ENCODE data around the gene SLC5A10.

Gene SLC5A10

GRCh38 chr17:18981642-18982424 is 29.9 kb downstream of the SLC5A10 start:
- no peak for DNase-seq (ENCODE audit: low read depth in 1 of 2, low spot score in 1 of 2)

DNA sequence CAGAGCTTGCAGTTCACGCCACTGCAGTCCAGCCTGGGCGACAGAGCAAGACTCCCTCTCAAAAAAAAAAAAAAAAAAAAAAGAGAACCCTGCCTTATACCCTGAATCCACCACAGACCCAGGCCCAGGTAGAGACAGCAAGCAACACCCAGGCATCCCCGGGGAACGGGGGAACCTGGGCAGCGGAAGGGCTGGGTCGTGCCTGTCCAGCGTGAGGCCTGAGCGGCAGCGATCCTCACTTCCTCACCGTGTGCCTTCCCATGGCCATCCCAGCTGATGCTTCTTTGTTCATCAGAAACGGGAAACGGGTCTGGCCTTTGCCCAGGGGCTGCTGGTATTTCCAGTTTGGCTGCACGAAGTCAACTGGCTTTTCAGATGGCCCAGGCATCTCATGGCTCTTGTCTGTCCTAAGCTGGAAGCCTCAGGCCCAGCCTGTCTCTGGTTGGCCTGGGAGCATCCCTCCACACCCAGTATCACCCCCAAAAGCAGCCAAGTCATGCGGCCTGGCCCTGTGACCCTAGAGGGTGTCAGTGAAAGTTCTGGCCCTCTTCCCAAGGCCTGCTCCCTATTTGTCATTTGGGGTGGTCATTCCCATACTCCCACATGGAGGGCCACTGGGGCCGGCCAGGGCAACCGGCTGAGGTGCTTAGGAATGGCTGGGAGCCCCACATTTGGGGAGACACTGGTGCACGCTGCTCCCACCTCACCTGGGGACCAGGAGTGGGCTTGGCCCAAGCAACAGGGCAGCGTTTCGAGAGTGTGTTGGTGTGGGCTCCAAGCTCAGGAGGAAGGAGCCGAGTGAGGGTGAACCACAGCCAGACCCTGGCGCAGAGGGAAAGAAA is 32.5 kb downstream of the SLC5A10 start:
- DNase-seq (ENCODE audit: low read depth in 1 of 2, low spot score in 1 of 2), result no peak

- no peak for DNase-seq (ENCODE audit: low read depth in 1 of 2, low spot score in 1 of 2)
Measured at GRCh38 chr17:18985475-18985874, 33.5 kb downstream of the SLC5A10 start.

DNA sequence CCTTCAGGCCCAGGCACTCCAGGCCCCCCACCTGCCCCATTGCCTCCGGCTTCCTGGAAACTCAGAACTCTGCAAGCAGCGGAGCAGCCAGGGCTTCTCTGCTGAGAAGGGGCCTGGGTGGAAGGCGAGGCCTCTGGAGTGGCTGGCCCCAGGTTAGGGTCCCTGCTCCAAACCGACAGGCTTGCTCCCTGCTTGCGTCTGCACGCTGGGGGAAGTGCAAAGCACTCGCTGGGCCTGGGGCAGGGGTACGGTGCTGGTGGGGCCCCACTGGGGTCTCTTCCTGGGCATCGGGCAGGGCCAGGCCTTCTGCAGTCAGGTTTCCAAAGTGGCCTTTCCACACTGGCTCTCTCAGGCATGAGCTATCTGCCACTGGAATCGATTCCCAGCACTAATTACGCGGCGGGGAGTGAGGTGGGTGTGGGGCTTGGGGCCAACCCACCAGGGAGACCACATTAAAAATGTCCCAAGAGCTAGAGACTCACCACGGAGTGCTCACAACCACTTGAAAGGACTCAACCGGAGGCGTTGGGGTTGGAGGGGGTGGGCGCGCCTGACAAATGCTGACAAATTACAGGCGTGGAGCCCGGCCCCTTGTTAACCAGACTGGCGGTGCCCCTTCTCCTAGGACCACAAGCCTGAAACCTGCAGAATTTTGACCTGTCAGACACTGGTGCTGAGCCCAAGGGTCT is 34.7 kb downstream of the SLC5A10 start:
- DNase-seq (ENCODE audit: low read depth in 1 of 2, low spot score in 1 of 2), result no peak

DNA sequence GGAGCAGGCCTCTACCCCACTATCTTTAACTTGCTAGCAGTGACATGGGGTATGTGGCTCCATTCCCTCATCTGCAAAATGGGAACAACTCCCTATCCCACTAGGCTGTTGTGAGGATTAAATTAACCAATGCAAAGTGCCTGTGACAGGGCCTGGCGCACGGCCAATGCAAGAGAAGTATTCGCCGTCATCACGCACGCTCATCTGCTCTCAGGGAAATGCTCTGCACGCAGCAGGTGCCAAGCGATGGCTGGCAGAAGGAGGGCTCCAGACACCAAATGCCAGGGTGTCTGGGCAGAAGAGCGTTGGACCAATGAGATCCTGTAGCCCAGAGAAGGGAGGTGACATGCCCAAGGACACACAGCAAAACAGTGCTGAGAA is 35.3 kb downstream of the SLC5A10 start:
- DNase-seq (ENCODE audit: low read depth in 1 of 2, low spot score in 1 of 2), result no peak

GRCh38 chr17:18987862-18988545 is 36.0 kb downstream of the SLC5A10 start:
- no peak for DNase-seq (ENCODE audit: low read depth in 1 of 2, low spot score in 1 of 2)

GRCh38 chr17:18988546-18989173 is 36.7 kb downstream of the SLC5A10 start:
- no peak for DNase-seq (ENCODE audit: low read depth in 1 of 2, low spot score in 1 of 2)

DNA sequence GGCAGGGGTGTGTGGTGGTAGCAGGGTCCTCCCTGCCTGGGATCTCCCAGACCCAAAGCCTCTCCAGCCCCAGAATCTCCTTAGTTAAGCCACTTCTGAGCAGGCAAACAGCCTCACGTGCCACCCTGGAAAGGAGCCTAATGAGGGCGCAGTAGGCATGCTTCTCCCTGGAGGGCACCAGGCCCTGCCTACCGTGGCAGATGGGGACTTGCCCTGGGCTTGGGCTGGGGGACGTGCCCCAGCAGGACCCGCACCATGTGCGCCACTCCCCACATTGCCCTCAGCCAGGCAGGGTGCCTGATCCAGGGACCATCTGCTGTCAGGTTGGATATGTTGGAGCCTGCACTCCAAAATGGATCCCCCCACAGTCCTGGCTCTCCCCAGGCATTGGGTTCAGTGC is 38.4 kb downstream of the SLC5A10 start:
- no peak for DNase-seq (ENCODE audit: low read depth in 1 of 2, low spot score in 1 of 2)

- DNase-seq (ENCODE audit: low read depth in 1 of 2, low spot score in 1 of 2), result no peak
Measured at GRCh38 chr17:18991531-18992315, 39.8 kb downstream of the SLC5A10 start.

DNA sequence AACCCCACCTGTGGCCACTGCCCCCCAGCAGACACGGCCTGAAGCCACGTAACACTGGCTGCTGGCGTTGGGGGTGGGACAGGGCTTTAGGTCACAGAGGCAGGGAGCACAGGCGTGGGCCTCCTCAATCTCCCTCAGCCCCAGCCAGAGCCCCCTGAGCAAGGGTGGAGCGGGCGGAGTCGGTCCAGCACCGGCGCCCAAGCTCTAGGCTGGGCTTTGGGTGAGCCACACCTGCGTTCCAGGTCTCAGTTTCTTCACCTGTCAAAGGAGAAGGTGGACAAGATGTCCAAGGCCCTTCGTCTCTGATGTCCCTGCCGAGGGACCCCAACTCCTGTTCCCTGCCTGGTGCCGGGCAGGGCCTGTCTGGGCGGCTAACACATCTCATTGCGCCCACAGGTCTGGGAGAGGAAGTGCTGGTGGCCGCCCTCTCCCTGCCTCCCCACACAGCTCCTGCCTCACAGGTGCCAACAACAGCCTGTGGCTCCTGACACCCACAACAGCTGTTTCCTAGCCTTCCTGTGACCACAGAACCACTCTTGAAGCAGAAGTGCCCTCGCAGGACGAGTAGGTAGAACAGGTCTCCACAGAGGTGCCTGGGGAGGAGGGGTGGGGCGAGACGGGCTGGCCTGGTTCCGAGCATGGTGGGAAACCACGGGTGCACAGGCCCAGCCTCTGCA is 40.6 kb downstream of the SLC5A10 start:
- DNase-seq (ENCODE audit: low read depth in 1 of 2, low spot score in 1 of 2), result no peak

DNA sequence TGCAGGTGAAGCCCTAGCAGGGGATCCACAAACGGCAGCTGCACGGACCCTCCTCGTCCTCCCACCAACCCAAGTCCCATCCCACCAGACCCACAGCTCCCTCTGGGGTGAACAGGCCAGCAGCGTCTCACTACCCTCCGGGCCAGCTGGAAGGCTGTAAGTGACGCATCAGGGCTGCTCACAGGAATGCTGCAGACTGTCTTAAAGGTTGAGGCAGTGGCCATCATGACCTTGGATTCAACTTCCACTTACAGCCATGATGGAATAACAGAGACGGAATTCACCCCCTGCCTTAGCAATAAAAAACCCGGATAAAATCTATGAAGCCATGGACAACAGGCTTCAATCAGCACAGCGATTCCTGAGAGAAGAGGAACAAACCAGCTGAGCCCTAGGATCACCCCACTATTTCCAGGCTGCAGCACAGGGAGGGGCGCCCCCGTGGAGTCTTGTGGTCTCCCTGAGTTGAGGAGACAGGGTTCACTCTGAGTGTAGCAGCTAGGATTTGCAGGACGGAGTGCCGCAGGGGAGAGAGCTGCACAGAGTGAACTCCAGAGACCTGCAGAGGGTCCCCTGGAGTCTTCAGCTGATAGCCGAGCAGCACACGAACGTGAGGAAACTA is 42.1 kb downstream of the SLC5A10 start:
- no peak for DNase-seq (ENCODE audit: low read depth in 1 of 2, low spot score in 1 of 2)

GRCh38 chr17:18994631-18995030 is 42.7 kb downstream of the SLC5A10 start:
- no peak for DNase-seq (ENCODE audit: low read depth in 1 of 2, low spot score in 1 of 2)

GRCh38 chr17:18995220-18995619 is 43.3 kb downstream of the SLC5A10 start:
- DNase-seq (ENCODE audit: low read depth in 1 of 2, low spot score in 1 of 2), result no peak

DNA sequence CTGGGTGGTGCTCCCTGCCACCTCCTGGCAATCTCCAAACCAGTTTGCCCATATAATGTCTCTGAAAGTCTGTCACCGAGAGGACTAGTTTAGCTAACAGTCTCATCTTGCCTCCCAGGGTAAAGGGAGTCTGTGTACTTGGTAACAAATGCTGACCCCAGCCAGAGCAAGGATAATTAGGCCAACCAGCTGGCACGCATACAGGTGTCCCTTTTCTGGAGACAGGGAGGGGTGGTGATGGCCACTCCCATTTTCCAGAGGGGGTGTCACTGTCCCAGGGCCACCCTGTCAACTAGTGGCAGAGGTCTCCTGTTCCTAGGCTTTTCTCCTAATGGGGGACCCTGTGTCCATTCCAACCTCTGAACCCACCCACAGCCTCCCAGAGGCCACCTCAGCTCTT is 44.5 kb downstream of the SLC5A10 start:
- no peak for DNase-seq (ENCODE audit: low read depth in 1 of 2, low spot score in 1 of 2)

GRCh38 chr17:18997650-18998196 is 45.8 kb downstream of the SLC5A10 start:
- DNase-seq (ENCODE audit: low read depth in 1 of 2, low spot score in 1 of 2), result no peak

- DNase-seq (ENCODE audit: low read depth in 1 of 2, low spot score in 1 of 2), result no peak
Measured at GRCh38 chr17:18999394-18999793, 47.4 kb downstream of the SLC5A10 start.

- no peak for DNase-seq (ENCODE audit: low read depth in 1 of 2, low spot score in 1 of 2)
Measured at GRCh38 chr17:18999911-19000310, 47.9 kb downstream of the SLC5A10 start.

DNA sequence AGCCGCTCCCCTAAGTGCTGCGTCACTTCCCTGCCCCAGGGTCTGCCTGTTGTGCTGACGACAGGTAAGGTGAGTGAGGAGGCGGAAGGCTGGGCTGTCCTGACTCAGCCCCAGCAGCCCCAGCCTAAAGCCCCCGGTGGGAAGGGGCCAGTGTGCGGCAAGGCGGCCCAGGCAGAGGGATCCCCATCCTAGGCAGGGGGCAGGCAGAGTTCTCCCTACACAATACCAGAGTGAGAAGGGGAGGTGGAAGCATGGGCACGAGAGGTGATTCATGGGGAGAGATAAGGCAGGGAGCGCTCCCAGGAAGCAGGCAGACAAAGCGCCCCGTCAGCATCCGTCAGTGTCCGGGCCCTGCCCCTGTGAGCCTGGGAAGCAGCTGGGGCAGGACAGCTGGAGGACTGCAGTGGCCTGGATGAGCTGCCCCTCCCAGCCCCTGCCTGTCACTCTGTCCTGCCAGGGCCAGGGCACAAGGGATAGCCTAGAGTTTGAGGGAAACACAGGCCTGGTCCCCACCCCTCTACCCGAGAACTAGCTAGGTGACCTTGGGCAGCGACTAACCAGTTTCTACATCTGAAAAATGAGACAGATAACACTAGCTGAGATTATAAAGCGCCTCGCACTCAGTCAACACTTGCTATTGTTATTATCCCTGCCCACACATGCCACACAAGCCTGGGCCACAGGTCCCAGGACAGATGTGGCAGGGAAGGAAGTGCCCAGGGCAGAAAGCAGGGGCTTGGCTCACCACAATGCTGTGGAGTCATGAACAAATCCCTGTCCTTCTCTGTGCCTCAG is 48.8 kb downstream of the SLC5A10 start:
- DNase-seq (ENCODE audit: low read depth in 1 of 2, low spot score in 1 of 2), result no peak
